GM11168 (cell line): Measurements from ENCODE around the gene PLCB4.

Experiments
- in situ Hi-C: fragments of 300-500 bp; cut with MboI; formaldehyde crosslinking; loops from one replicate; pipeline ENCODE4 v1.12.0; 2022; ENCODE audit warnings: low sequenced_read_pairs; ENCODE audit not compliant: unreplicated experiment

Gene PLCB4

GRCh38 chr20:9339708-9340107, 270.8 kb downstream of the PLCB4 start:
- in situ Hi-C loops = no loop called here

GRCh38 chr20:9342651-9343050, 273.8 kb downstream of the PLCB4 start:
- in situ Hi-C loops = no loop called here

- in situ Hi-C loops = no loop called here
These were observed 275.4 kb downstream of the PLCB4 start for GRCh38 chr20:9344083-9344920.

- in situ Hi-C loops = no loop called here
These were observed 279.4 kb downstream of the PLCB4 start for GRCh38 chr20:9348316-9348715.

- in situ Hi-C loops = no loop called here
These were observed 279.9 kb downstream of the PLCB4 start for GRCh38 chr20:9348747-9349146.

GRCh38 chr20:9349249-9349648, 280.4 kb downstream of the PLCB4 start:
- in situ Hi-C loops = no loop called here

- in situ Hi-C loops = loop anchor here (10.0 kb wide), 1 partner anchor 498 kb away; no protein-coding TSS in a partner anchor
These were observed 283.9 kb downstream of the PLCB4 start for GRCh38 chr20:9352739-9353138.

- in situ Hi-C loops = loop anchor here (10.0 kb wide), 1 partner anchor 499 kb away; no protein-coding TSS in a partner anchor
These were observed 284.5 kb downstream of the PLCB4 start for GRCh38 chr20:9353180-9353915.

GRCh38 chr20:9353916-9354276, 285.0 kb downstream of the PLCB4 start:
- in situ Hi-C loops = loop anchor here (10.0 kb wide), 1 partner anchor 499 kb away; no protein-coding TSS in a partner anchor

- in situ Hi-C loops = loop anchor here (10.0 kb wide), 1 partner anchor 500 kb away; no protein-coding TSS in a partner anchor
These were observed 285.7 kb downstream of the PLCB4 start for GRCh38 chr20:9354579-9354978.

GRCh38 chr20:9358001-9358400, 289.1 kb downstream of the PLCB4 start:
- in situ Hi-C loops = loop anchor here (10.0 kb wide), 1 partner anchor 503 kb away; no protein-coding TSS in a partner anchor

GRCh38 chr20:9359561-9360308, 290.8 kb downstream of the PLCB4 start:
- in situ Hi-C loops = loop anchor here (10.0 kb wide), 1 partner anchor 505 kb away; no protein-coding TSS in a partner anchor

- in situ Hi-C loops = no loop called here
These were observed 291.5 kb downstream of the PLCB4 start for GRCh38 chr20:9360431-9360830.

GRCh38 chr20:9363673-9364072, 294.8 kb downstream of the PLCB4 start:
- in situ Hi-C loops = no loop called here

- in situ Hi-C loops = no loop called here
These were observed 298.4 kb downstream of the PLCB4 start for GRCh38 chr20:9367328-9367727.

- in situ Hi-C loops = no loop called here
These were observed 298.9 kb downstream of the PLCB4 start for GRCh38 chr20:9367746-9368145.

GRCh38 chr20:9368893-9369292, 300.0 kb downstream of the PLCB4 start:
- in situ Hi-C loops = no loop called here

GRCh38 chr20:9369557-9369956, 300.7 kb downstream of the PLCB4 start:
- in situ Hi-C loops = no loop called here

- in situ Hi-C loops = no loop called here
These were observed 305.2 kb downstream of the PLCB4 start for GRCh38 chr20:9374072-9374471.

GRCh38 chr20:9374480-9374879, 305.6 kb downstream of the PLCB4 start:
- in situ Hi-C loops = no loop called here
